Karpas-422 (cell line): Measurements from ENCODE around the gene DISC1. TPM values are rescaled to one million over a fixed set of nuclear protein-coding genes. Genes with fewer than 3 reads are reported as not detected.

Source experiments
- DNase-seq: peaks from one replicate; pipeline ENCODE4 v3.0.0-alpha.2; 2015
- H2AFZ ChIP-seq: fragments of 200-600 bp; sonication (generic); 2 replicates; pipeline ENCODE4 v1.6.1; 2014; ENCODE audit warnings: antibody characterized with exemption, low read length, mixed read lengths
- H3K27ac ChIP-seq: fragments of 200-600 bp; sonication (generic); 2 replicates; pipeline ENCODE4 v1.5.1; 2014; ENCODE audit warnings: mild to moderate bottlenecking, low read length, moderate library complexity
- H3K27me3 ChIP-seq: fragments of 200-600 bp; sonication (generic); 2 replicates; pipeline ENCODE4 v1.6.1; 2014; ENCODE audit warnings: low read length, mixed read lengths
- H3K36me3 ChIP-seq: fragments of 200-600 bp; sonication (generic); 2 replicates; pipeline ENCODE4 v1.6.1; 2014; ENCODE audit warnings: low read length, mixed read lengths; ENCODE audit not compliant: insufficient read depth
- H3K4me1 ChIP-seq: fragments of 200-600 bp; sonication (generic); 2 replicates; pipeline ENCODE4 v1.6.1; 2014; ENCODE audit warnings: mild to moderate bottlenecking, low read length, mixed read lengths
- H3K4me2 ChIP-seq: fragments of 200-600 bp; sonication (generic); 2 replicates; pipeline ENCODE4 v1.6.1; 2014; ENCODE audit warnings: low read length, low read depth, mild to moderate bottlenecking; ENCODE audit not compliant: poor library complexity, severe bottlenecking
- H3K4me3 ChIP-seq: fragments of 200-600 bp; sonication (generic); 2 replicates; pipeline ENCODE4 v1.5.1; 2014; ENCODE audit warnings: mild to moderate bottlenecking, antibody characterized with exemption, low read length, mixed read lengths
- H3K79me2 ChIP-seq: fragments of 200-600 bp; sonication (generic); 2 replicates; pipeline ENCODE4 v1.6.1; 2014; ENCODE audit warnings: mild to moderate bottlenecking, low read length, mixed read lengths
- H3K9ac ChIP-seq: fragments of 200-600 bp; sonication (generic); 2 replicates; pipeline ENCODE4 v1.6.0; 2014; ENCODE audit warnings: low read length
- H3K9me2 ChIP-seq: fragments of 200-600 bp; sonication (generic), shearing (Covaris generic); replicated peaks from 2 replicates; pipeline ENCODE4 v1.6.0; 2014; ENCODE audit warnings: mild to moderate bottlenecking, low read length, moderate library complexity; ENCODE audit not compliant: insufficient read depth
- H3K9me3 ChIP-seq: fragments of 300-700, 200-600 bp; sonication (generic); 2 replicates; pipeline ENCODE4 v1.6.1; 2014; ENCODE audit warnings: low read length, mixed read lengths
- H4K20me1 ChIP-seq: fragments of 200-600 bp; sonication (generic); 2 replicates; pipeline ENCODE4 v1.6.1; 2014; ENCODE audit warnings: mild to moderate bottlenecking, antibody characterized with exemption, low read length, low read depth; ENCODE audit not compliant: insufficient read depth
- total RNA-seq: library from RNA; depleted of rRNA; stranded (reverse); fragments of >200 nt; shearing (Covaris generic); gene quantifications from 2 replicates; pipeline ENCODE4 v1.2.3, GENCODE V29; 2014; ENCODE audit warnings: low replicate concordance

Gene DISC1
- total RNA-seq, 1 experiment from 2014 or later: 6.4 TPM

DNA sequence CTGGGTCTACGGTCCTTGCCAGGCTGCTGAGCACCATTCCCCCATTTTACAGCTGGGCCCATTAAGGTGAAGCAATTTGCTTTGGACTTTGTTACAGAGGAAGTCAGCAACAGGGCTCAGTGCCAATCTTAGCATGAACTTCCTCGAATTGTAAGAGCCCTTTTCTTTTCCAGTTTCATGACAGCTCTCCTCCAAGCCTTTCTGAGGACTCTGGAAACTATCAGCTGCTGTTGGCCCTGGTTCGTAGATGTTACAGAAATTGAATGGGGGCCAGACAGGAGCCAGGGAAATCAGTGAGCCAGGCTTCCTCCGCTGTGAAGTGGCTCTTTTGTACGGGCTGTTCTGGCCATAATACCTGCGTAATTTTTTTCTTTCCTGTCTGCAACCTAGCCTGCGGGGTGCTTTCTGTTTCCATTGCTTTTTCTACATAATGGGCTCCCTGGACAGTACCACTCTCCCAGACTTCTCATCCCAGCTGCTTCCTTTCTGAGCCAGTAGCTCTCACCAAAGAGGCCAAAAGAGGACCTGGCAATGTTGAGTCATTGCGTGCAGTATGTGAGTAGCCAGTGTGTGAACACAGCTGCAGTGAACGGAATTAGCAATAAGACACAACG is 386.3 kb downstream of the DISC1 start:
- Histone ChIP-seq H3K9me2 (no peaks in the 10 kb centered on the region), H4K20me1 (no peaks in the 10 kb centered on the region), H3K9ac (no peak overlapping the region), H3K79me2 (no peaks in the 10 kb centered on the region), H3K9me3 (no peaks in the 10 kb centered on the region), H3K27me3 (no peaks in the 10 kb centered on the region), H3K36me3 (no peaks in the 10 kb centered on the region), H3K4me3 (no peak overlapping the region), H2AFZ (no peak overlapping the region), H3K4me1 (no peaks in the 10 kb centered on the region), H3K27ac (no peak overlapping the region), H3K4me2 (no peak overlapping the region)
- DNase-seq: no peak

- H4K20me1 ChIP-seq: no peaks in the 10 kb centered on the region
- no peaks in the 10 kb centered on the region for H3K79me2 ChIP-seq
- no peak overlapping the region for H3K9ac ChIP-seq
- H3K9me2 ChIP-seq: no peaks in the 10 kb centered on the region
- no peak for DNase-seq
- H3K27me3 ChIP-seq: no peaks in the 10 kb centered on the region
- no peaks in the 10 kb centered on the region for H3K9me3 ChIP-seq
- no peaks in the 10 kb centered on the region for H3K36me3 ChIP-seq
- H3K4me1 ChIP-seq: no peaks in the 10 kb centered on the region
- H3K4me3 ChIP-seq: no peak overlapping the region
- no peak overlapping the region for H3K4me2 ChIP-seq
- H3K27ac ChIP-seq: no peak overlapping the region
- no peak overlapping the region for H2AFZ ChIP-seq
These were observed 388.4 kb downstream of the DISC1 start for GRCh38 chr1:232014941-232015340.

GRCh38 chr1:232016616-232017015 is 390.0 kb downstream of the DISC1 start:
- Histone ChIP-seq H2AFZ (no peak overlapping the region), H3K36me3 (no peaks in the 10 kb centered on the region), H3K4me2 (no peak overlapping the region), H3K79me2 (no peaks in the 10 kb centered on the region), H4K20me1 (no peaks in the 10 kb centered on the region), H3K27ac (no peak overlapping the region), H3K4me3 (no peak overlapping the region), H3K9me2 (no peaks in the 10 kb centered on the region), H3K9me3 (no peaks in the 10 kb centered on the region), H3K4me1 (no peaks in the 10 kb centered on the region), H3K9ac (no peak overlapping the region), H3K27me3 (no peaks in the 10 kb centered on the region)
- no peak for DNase-seq

DNA sequence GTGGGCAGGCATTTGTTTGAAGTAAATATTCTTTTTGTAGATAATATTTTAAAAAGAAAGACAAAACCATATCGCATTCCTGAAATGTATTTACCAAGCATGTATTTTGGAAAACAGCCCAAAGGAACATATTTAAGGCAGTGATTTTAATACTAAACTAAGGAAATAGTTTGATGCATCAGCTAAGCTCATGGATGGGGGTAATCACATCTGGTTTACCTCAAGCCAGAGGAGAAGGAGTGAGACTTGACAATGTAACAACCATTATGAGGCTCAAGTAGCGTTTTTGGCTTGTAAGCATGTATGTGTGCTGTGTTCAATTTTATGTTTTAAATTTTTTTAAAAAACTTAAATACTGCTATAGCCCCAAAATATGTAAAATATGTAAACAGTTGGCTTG is 390.5 kb downstream of the DISC1 start:
- Histone ChIP-seq H3K27ac (no peak overlapping the region), H3K4me2 (no peak overlapping the region), H2AFZ (no peak overlapping the region), H3K79me2 (no peaks in the 10 kb centered on the region), H3K36me3 (no peaks in the 10 kb centered on the region), H4K20me1 (no peaks in the 10 kb centered on the region), H3K4me1 (no peaks in the 10 kb centered on the region), H3K9me3 (no peaks in the 10 kb centered on the region), H3K9ac (no peak overlapping the region), H3K9me2 (no peaks in the 10 kb centered on the region), H3K27me3 (no peaks in the 10 kb centered on the region), H3K4me3 (no peak overlapping the region)
- DNase-seq: no peak

DNA sequence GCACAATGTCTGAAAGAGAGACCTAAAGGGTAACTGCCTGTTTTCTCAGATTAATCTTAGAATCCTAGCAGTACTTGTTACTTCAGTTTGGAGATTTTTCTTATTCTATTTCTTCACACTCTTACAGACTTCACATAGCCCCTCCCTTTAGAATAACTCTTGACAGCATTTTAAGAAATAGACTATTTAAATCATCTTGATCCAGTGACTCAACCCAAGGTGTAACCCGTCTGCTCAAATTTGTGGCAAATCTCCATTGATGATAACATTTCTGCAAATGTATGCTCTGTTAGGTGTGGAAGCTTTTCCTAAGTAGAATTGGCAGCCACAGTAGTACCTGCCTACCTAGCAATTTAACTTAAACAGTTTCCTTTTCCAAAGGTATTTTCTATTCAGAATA is 391.2 kb downstream of the DISC1 start:
- no peak overlapping the region for H3K4me3 ChIP-seq

DNA sequence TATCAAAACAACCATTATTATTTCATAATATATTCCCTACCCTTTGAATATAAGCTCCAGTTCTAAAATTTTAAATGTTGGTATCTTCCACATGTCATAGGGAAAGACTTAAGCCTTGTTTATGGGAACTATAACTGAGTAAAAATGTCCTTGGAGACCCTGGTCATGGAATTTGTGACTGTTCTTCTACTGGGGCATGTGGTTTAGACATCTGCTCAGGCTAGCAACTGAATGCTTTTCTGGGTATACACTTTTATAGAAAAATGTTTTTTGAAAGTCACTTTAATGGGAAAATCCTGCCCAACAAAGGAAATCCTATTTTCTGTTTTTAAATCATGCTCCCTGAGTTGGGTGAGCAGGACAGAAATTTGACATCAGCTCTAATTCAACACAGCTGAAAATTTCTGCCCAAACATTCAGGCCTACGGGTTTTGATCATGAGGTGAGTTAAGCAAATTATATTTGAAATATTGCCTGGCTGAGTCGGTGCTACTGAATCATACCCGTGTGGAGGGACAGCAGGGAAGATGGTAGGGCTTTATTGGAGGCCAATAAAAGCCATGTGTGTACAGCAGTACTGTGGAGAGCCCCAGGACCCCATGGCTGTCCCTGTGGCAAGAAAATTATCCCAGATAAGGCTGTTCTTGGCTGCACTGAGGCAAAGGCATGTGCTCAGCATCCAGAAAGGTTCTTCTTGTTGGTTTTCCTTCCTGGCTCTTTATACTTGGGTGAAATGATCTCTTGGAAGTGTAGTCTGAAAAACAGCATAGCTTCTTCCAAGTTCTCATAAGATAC is 391.8 kb downstream of the DISC1 start:
- H3K9me2 ChIP-seq: no peaks in the 10 kb centered on the region
- H3K9me3 ChIP-seq: no peaks in the 10 kb centered on the region
- H3K36me3 ChIP-seq: no peaks in the 10 kb centered on the region
- H3K27ac ChIP-seq: no peak overlapping the region
- H3K9ac ChIP-seq: no peak overlapping the region
- H3K79me2 ChIP-seq: no peaks in the 10 kb centered on the region
- H3K4me2 ChIP-seq: no peak overlapping the region
- H2AFZ ChIP-seq: no peak overlapping the region
- no peak overlapping the region for H3K4me3 ChIP-seq
- no peaks in the 10 kb centered on the region for H4K20me1 ChIP-seq
- DNase-seq: no peak
- no peaks in the 10 kb centered on the region for H3K4me1 ChIP-seq
- no peaks in the 10 kb centered on the region for H3K27me3 ChIP-seq

More for the DNA sequence above, 391.2 kb downstream of the DISC1 start:
- Histone ChIP-seq H3K4me2 (no peak overlapping the region), H3K9ac (no peak overlapping the region), H3K4me1 (no peaks in the 10 kb centered on the region), H4K20me1 (no peaks in the 10 kb centered on the region), H3K9me3 (no peaks in the 10 kb centered on the region), H2AFZ (no peak overlapping the region), H3K27ac (no peak overlapping the region), H3K79me2 (no peaks in the 10 kb centered on the region), H3K27me3 (no peaks in the 10 kb centered on the region), H3K9me2 (no peaks in the 10 kb centered on the region), H3K36me3 (no peaks in the 10 kb centered on the region)
- DNase-seq: no peak

GRCh38 chr1:232019026-232019340 is 392.4 kb downstream of the DISC1 start:
- no peak overlapping the region for H3K27ac ChIP-seq

DNA sequence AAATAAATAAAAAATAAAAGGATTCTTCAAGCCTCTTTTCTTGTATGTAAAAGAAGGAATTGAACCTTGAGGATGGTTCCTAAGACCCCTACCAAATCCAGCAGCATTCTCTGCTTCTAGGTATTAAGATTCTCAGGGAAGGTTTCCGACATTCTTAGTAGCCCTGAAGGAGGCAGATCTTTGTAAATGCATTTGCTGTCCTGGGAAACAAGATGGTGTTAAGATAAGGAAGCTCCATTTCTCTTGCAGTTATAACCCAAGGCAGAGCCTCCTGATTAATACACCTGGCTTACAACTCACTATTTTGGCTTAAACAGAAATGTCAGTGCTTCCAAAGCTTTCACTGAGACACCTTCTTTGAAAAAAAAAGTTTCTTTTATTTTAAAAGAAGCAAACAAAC is 393.8 kb downstream of the DISC1 start:
- H3K4me1 ChIP-seq: no peaks in the 10 kb centered on the region
- no peaks in the 10 kb centered on the region for H3K27me3 ChIP-seq
- no peaks in the 10 kb centered on the region for H3K9me3 ChIP-seq
- H3K79me2 ChIP-seq: no peaks in the 10 kb centered on the region
- no peaks in the 10 kb centered on the region for H3K36me3 ChIP-seq
- H3K9ac ChIP-seq: no peak overlapping the region
- H3K27ac ChIP-seq: no peak overlapping the region
- no peak overlapping the region for H3K4me3 ChIP-seq
- no peaks in the 10 kb centered on the region for H4K20me1 ChIP-seq
- no peak for DNase-seq
- H3K4me2 ChIP-seq: no peak overlapping the region
- no peak overlapping the region for H2AFZ ChIP-seq
- H3K9me2 ChIP-seq: no peaks in the 10 kb centered on the region

More at GRCh38 chr1:232019026-232019340, 392.4 kb downstream of the DISC1 start:
- no peak overlapping the region for H3K9ac ChIP-seq
- H3K4me3 ChIP-seq: no peak overlapping the region
- no peaks in the 10 kb centered on the region for H3K79me2 ChIP-seq
- no peak overlapping the region for H2AFZ ChIP-seq
- no peak for DNase-seq
- no peak overlapping the region for H3K4me2 ChIP-seq
- no peaks in the 10 kb centered on the region for H3K36me3 ChIP-seq
- no peaks in the 10 kb centered on the region for H3K27me3 ChIP-seq
- H3K9me2 ChIP-seq: no peaks in the 10 kb centered on the region
- no peaks in the 10 kb centered on the region for H3K4me1 ChIP-seq
- no peaks in the 10 kb centered on the region for H4K20me1 ChIP-seq
- no peaks in the 10 kb centered on the region for H3K9me3 ChIP-seq
